DMS153 (cell line): ENCODE results near the gene STOM.

Source experiments
- DNase-seq: peaks from one replicate; lab custom pipeline; 2025; lab: John Stamatoyannopoulos, UW

Gene STOM

GRCh38 chr9:121322037-121322736, 47.9 kb downstream of the STOM start:
- no peak for DNase-seq

GRCh38 chr9:121321016-121321503, 49.0 kb downstream of the STOM start:
- DNase-seq = no peak

GRCh38 chr9:121319383-121319780, 50.7 kb downstream of the STOM start:
- no peak for DNase-seq

GRCh38 chr9:121318631-121319382, 51.2 kb downstream of the STOM start:
- no peak for DNase-seq

GRCh38 chr9:121317737-121318630, 52.1 kb downstream of the STOM start:
- no peak for DNase-seq

- DNase-seq = no peak
Observed at GRCh38 chr9:121316852-121317373, 53.1 kb downstream of the STOM start.

- no peak for DNase-seq
Observed at GRCh38 chr9:121316378-121316777, 53.7 kb downstream of the STOM start.

GRCh38 chr9:121313458-121314152, 56.4 kb downstream of the STOM start:
- no peak for DNase-seq

- no peak for DNase-seq
Observed at GRCh38 chr9:121312169-121312568, 57.9 kb downstream of the STOM start.

- no peak for DNase-seq
Observed at GRCh38 chr9:121310571-121310970, 59.5 kb downstream of the STOM start.

- DNase-seq = no peak
Observed at GRCh38 chr9:121309833-121310425, 60.1 kb downstream of the STOM start.

GRCh38 chr9:121309171-121309570, 60.9 kb downstream of the STOM start:
- DNase-seq = no peak

- DNase-seq = no peak
Observed at GRCh38 chr9:121308765-121309164, 61.3 kb downstream of the STOM start.

- no peak for DNase-seq
Observed at GRCh38 chr9:121307976-121308375, 62.1 kb downstream of the STOM start.

GRCh38 chr9:121305269-121305994, 64.6 kb downstream of the STOM start:
- no peak for DNase-seq

GRCh38 chr9:121304707-121305106, 65.3 kb downstream of the STOM start:
- DNase-seq = no peak

GRCh38 chr9:121303456-121304451, 66.3 kb downstream of the STOM start:
- no peak for DNase-seq

- no peak for DNase-seq
Observed at GRCh38 chr9:121302786-121303185, 67.3 kb downstream of the STOM start.

GRCh38 chr9:121302341-121302740, 67.7 kb downstream of the STOM start:
- no peak for DNase-seq
